BJ (cell line): Measurements from ENCODE around the gene STK31. TPM values are rescaled to one million over a fixed set of nuclear protein-coding genes. Genes with fewer than 3 reads are reported as not detected.
"Not testable (repeated sequence)": the region's sequence is repeated elsewhere in the genome, so short reads cannot be mapped to it uniquely, and the experiment has no call there.

Experiments
- CTCF ChIA-PET: fragments of 350-600 bp; formaldehyde crosslinking; extraction: SDS; loops from one replicate; lab custom pipeline; 2021; ENCODE audit warnings: antibody characterized with exemption, inconsistent platforms; lab: Yijun Ruan, JAX
- POLR2A ChIA-PET: fragments of 300-600 bp; sonication (Branson Sonifier 250); formaldehyde crosslinking; extraction: SDS; loops from one replicate; lab custom pipeline; 2021; ENCODE audit warnings: antibody characterized with exemption; lab: Charles Lee
- DNase-seq: peaks from one replicate; pipeline ENCODE4 v3.0.0-alpha.2; 2011; ENCODE audit warnings: low read depth
- H3K27me3 ChIP-seq: 2 replicates; pipeline ENCODE4 v1.6.0; 2011; ENCODE audit warnings: low read length; ENCODE audit not compliant: control insufficient read depth, insufficient read depth
- H3K36me3 ChIP-seq: 2 replicates; pipeline ENCODE4 v1.5.1; 2011; ENCODE audit warnings: low read length; ENCODE audit not compliant: control insufficient read depth, insufficient read depth
- H3K4me3 ChIP-seq: 2 replicates; pipeline ENCODE4 v1.5.1; 2011; ENCODE audit warnings: low read depth, mild to moderate bottlenecking, control low read depth, low read length
- polyA plus RNA-seq: library from polyadenylated mRNA; depleted of rRNA; stranded (reverse); fragments of >200 nt; gene quantifications from 2 replicates; pipeline ENCODE4 v1.2.3, GENCODE V29; 2011
- TF ChIP-seq, protein P1 (sequence below): IDR thresholded peaks from 2 replicates; pipeline ENCODE4 v1.5.1; 2011; ENCODE audit warnings: low read depth, mild to moderate bottlenecking, control low read depth, inconsistent platforms, low read length, moderate library complexity; ENCODE audit not compliant: insufficient read depth

STK31 gene
- polyA plus RNA-seq, 1 experiment = not detected

DNA sequence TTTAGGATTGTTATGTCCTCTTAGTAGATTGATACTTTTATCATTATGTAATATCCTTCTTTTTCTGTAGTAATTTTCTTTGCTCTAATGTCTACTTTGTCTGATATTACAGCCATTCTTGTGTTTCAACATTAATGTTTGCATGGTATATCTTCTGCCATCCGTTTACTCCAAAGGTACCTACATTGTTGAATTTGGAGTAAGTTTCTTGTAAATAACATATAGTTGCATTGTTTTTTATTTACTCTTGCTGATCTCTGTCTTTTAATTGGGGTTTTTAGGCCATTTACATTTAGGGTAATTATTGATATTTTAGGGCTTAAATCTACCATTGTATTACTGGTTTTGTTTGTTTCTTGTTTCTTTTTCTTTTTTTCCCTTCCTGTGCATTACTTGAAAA lies 100.1 kb downstream of the STK31 start:
- no peak overlapping the region for H3K4me3 ChIP-seq
- ChIA-PET POLR2A (no interaction called here), CTCF (no interaction called here)
- H3K27me3 ChIP-seq = peaks cover 4% of the 10 kb centered on the region; the same call in 1 of the 2 replicates
- no peaks in the 10 kb centered on the region for H3K36me3 ChIP-seq
- TF ChIP-seq, protein P1, sequence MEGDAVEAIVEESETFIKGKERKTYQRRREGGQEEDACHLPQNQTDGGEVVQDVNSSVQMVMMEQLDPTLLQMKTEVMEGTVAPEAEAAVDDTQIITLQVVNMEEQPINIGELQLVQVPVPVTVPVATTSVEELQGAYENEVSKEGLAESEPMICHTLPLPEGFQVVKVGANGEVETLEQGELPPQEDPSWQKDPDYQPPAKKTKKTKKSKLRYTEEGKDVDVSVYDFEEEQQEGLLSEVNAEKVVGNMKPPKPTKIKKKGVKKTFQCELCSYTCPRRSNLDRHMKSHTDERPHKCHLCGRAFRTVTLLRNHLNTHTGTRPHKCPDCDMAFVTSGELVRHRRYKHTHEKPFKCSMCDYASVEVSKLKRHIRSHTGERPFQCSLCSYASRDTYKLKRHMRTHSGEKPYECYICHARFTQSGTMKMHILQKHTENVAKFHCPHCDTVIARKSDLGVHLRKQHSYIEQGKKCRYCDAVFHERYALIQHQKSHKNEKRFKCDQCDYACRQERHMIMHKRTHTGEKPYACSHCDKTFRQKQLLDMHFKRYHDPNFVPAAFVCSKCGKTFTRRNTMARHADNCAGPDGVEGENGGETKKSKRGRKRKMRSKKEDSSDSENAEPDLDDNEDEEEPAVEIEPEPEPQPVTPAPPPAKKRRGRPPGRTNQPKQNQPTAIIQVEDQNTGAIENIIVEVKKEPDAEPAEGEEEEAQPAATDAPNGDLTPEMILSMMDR = no peak
- no peak for DNase-seq

DNA sequence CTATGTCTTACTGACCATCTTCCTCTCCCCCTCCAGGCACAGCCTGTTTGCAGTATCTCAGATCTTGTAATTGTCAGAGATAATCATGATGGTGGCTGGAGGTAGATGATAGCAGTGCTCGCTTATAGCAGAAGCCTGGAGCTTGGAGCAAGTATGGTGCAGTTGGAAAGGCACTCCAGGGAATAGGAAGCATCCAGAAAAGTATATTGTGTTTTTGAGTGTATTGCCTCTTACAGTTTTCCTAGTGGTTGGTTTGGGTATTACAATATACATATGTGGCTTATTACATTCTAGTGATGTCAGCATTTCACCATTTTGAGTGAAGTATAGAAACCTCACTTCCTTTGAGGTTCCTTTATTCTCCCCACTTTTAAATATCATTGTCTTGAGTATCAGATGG lies 101.5 kb downstream of the STK31 start:
- no peak for DNase-seq
- no peak overlapping the region for H3K4me3 ChIP-seq
- H3K27me3 ChIP-seq = peaks cover 4% of the 10 kb centered on the region; the same call in 1 of the 2 replicates
- H3K36me3 ChIP-seq = no peaks in the 10 kb centered on the region
- ChIA-PET POLR2A (no interaction called here), CTCF (interaction anchor here (0.6 to 1.0 kb wide), 2 partner anchors 8 to 24 kb away, joined by 3 to 4 read pairs; no protein-coding TSS in a partner anchor)
- TF ChIP-seq, protein P1 = peak; percentile 33

DNA sequence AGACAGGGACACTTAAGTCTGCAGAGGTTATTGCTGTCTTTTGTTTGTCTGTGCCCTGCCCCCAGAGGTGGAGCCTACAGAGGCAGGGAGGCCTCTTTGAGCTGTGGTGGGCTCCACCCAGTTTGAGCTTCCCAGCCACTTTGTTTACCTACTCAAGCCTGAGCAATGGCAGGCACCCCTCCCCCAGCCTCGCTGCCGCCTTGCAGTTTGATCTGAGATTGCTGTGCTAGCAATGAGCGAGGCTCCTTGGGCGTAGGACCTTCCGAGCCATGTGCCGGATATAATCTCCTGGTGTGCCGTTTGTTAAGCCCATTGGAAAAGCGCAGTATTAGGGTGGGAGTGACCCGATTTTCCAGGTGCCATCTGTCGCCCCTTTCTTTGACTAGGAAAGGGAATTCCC lies 118.1 kb downstream of the STK31 start:
- H3K36me3 ChIP-seq, H3K27me3 ChIP-seq, H3K4me3 ChIP-seq, POLR2A ChIA-PET, CTCF ChIA-PET, DNase-seq: not testable (repeated sequence)

DNA sequence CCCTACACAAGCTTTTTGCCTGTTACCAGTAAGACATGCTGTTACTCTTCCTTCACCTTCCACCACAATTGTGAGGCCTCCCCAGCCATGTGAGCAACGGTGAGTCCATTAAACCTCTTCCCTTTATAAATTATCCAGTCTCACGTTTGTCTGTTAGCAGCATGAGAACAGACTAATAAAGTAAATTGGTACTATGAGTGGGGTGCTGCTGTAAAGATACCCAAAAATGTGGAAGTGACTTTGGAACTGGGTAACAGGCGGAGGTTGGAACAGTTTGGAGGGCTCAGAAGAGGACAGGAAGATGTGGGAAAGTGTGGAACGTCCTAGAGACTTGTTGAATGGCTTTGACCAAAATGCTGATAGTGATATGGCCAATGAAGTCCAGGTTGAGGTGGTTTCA lies 122.7 kb downstream of the STK31 start:
- H3K4me3 ChIP-seq, H3K27me3 ChIP-seq, DNase-seq, POLR2A ChIA-PET, CTCF ChIA-PET, H3K36me3 ChIP-seq: not testable (repeated sequence)

DNA sequence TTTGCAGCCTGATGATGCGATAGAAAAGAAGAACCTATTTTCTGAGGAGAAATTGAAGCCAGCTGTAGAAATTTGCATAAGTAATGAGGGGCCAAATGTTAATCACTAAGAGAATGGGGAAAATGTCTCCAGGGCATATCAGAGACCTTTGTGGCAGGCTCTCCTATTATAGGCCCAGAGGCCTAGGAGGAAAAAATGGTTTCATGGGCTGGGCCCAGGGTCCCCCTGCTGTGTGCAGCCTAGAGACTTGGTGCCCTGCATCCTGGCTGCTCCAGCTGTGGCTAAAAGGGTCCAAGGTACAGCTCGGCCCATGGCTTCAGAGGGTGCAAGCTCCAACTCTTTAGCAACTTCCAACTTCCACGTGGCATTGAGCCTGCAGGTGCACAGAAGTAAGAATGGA lies 123.4 kb downstream of the STK31 start:
- no peaks in the 10 kb centered on the region for H3K27me3 ChIP-seq
- DNase-seq = no peak
- ChIA-PET POLR2A (interaction anchor here (0.8 kb wide), 1 partner anchor 20 kb away, joined by 3 read pairs; no protein-coding TSS in a partner anchor), CTCF (no interaction called here)
- TF ChIP-seq, protein P1 = no peak
- H3K36me3 ChIP-seq = no peaks in the 10 kb centered on the region
- no peak overlapping the region for H3K4me3 ChIP-seq

DNA sequence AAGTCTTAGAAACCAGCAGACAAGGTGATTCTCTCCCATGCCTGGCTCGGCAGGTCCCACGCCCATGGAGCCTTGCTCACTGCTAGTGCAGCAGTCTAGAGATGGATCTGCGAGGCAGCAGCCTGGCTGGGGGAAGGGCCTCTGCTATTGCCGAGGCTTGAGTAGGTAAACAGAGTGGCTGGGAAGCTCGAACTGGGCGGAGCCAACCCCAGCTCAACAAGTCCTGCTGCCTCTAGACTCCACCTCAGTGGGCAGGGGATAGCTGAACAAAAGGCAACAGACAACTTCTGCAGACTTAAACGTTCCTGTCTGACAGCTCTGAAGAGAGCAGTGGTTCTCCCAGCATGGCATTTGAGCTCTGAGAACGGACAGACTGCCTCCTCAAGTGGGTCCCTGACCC lies 134.8 kb downstream of the STK31 start:
- POLR2A ChIA-PET, DNase-seq, CTCF ChIA-PET, H3K36me3 ChIP-seq, H3K27me3 ChIP-seq, H3K4me3 ChIP-seq: not testable (repeated sequence)

DNA sequence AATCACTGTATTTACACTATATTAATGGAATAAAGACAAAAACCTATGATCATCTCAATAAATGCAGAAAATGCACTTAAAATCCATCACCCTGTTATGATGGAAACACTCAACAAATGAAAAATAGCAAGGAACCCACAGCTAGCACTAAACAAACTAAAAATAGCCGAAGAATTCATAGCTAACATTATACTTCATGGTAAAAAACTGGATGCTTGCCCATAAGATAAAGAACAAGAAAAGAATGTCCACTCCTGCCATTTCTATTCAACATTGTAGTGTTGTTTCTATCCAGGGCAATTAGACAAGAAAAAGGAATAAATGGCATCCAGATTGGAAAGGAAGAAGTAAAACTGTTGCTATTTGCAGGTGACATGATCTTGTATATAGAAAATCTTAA lies 142.1 kb downstream of the STK31 start:
- CTCF ChIA-PET = no interaction called here
- no peaks in the 10 kb centered on the region for H3K36me3 ChIP-seq
- TF ChIP-seq, protein P1 = no peak
- POLR2A ChIA-PET = no interaction called here
- H3K27me3 ChIP-seq = no peaks in the 10 kb centered on the region
- H3K4me3 ChIP-seq = no peak overlapping the region
- no peak for DNase-seq
